Lower leg skin (tissue), 4 donors: ENCODE data around the gene PDX1. TPM values are rescaled to one million over a fixed set of nuclear protein-coding genes. Genes with fewer than 3 reads are reported as not detected.

Experiments used
- DNase-seq, 2 donors: peaks; one replicate each; pipeline ENCODE4 v3.0.0-alpha.2; 2019; ENCODE audit warnings: low spot score in 2 of 2
- H3K4me3 ChIP-seq: fragments of 200-600 bp; sonication (generic); 2 replicates; pipeline ENCODE4 v1.5.1; 2017; ENCODE audit warnings: mild to moderate bottlenecking, low read depth; ENCODE audit not compliant: poor library complexity, severe bottlenecking
- POLR2A ChIP-seq, 2 donors: fragments of 450-650 bp; IDR thresholded peaks; one replicate each; pipeline ENCODE4 v1.6.1; 2016 to 2017; ENCODE audit warnings: antibody characterized with exemption in 2 of 2, mild to moderate bottlenecking in 1 of 2, moderate library complexity in 1 of 2
- WGBS, 2 donors: methylation state at CpG; one replicate each; pipeline ENCODE4 v1.1.5; 2018; 5-methylcytosine and 5-hydroxymethylcytosine counted together
- intact Hi-C: fragments of 100-400 bp; cut with DNase I; formaldehyde crosslinking; loops from one replicate; pipeline ENCODE4 v1.15.0; 2023; ENCODE audit warnings: low total_unique reads
- total RNA-seq, 4 donors: library from RNA; depleted of rRNA; stranded (reverse); fragments of >200 nt; gene quantifications; one replicate each; pipeline ENCODE4 v1.1.0, GENCODE V29; 2016
- TF ChIP-seq, protein P1 (sequence below), 3 donors: fragments of 450-650 bp; IDR thresholded peaks; one replicate each; pipeline ENCODE4 v1.5.1; 2016; ENCODE audit warnings: antibody characterized with exemption in 3 of 3, mild to moderate bottlenecking in 3 of 3, moderate library complexity in 2 of 3

The PDX1 gene
- total RNA-seq, 4 donors from 2014 or later, result not detected

- intact Hi-C loops, result no loop called here
- no peak for DNase-seq
- H3K4me3 ChIP-seq, result no peak overlapping the region
- 3% methylated on average over 45 of the region's 48 CpGs for WGBS, 2 donors
- no peak for TF ChIP-seq POLR2A (IDR thresholded peaks at IDR 0.05)
- TF ChIP-seq, protein P1, sequence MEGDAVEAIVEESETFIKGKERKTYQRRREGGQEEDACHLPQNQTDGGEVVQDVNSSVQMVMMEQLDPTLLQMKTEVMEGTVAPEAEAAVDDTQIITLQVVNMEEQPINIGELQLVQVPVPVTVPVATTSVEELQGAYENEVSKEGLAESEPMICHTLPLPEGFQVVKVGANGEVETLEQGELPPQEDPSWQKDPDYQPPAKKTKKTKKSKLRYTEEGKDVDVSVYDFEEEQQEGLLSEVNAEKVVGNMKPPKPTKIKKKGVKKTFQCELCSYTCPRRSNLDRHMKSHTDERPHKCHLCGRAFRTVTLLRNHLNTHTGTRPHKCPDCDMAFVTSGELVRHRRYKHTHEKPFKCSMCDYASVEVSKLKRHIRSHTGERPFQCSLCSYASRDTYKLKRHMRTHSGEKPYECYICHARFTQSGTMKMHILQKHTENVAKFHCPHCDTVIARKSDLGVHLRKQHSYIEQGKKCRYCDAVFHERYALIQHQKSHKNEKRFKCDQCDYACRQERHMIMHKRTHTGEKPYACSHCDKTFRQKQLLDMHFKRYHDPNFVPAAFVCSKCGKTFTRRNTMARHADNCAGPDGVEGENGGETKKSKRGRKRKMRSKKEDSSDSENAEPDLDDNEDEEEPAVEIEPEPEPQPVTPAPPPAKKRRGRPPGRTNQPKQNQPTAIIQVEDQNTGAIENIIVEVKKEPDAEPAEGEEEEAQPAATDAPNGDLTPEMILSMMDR (IDR thresholded peaks at IDR 0.05), result no peak
Measured at GRCh38 chr13:27928805-27929753, 9.3 kb downstream of the PDX1 start.

DNA sequence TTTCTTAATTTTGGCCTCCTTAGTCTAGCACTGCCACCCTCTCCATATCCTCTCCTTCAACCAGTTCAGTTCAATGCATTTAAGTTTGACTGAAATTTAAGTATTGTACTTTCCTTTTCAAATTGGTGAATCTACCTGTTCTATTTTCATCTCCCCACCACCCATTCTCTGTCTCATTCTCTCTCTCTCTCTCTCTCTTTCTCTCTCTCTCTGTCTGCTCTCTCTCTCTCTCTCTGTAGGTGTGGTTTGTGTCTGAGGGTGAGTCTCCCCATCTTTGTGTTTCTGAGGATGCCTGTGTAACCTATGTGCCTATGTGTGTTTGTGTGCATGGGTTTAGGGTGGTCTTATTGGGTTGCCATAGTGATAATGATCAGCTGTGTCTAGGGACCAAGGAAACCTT is 10.1 kb downstream of the PDX1 start:
- no peak for DNase-seq
- TF ChIP-seq POLR2A (IDR thresholded peaks at IDR 0.05), result no peak
- TF ChIP-seq, protein P1 (IDR thresholded peaks at IDR 0.05), result no peak
- intact Hi-C loops, result no loop called here
- no peak overlapping the region for H3K4me3 ChIP-seq

DNA sequence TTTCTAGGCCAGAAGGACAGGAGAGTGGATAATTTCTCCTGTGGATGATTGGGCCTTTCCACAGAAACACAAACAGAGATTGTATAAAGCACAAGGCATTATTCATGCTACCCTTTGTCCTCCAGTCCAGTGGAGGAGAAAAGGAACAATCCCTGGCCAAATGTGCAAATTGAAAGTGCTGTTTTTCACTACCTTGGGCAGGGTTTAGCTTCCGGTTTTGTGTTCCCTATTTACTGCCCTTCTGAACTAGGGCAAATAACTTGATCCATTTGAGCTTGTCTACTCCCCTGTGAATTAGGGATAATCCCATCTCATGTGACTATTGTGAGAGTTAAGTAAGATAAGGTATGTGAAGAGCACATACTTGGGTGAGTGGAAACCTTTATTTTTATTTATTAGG is 13.3 kb downstream of the PDX1 start:
- H3K4me3 ChIP-seq, result no peak overlapping the region
- 58 to 78% methylated on average over 1 of the region's 1 CpG for WGBS, 2 donors
- TF ChIP-seq POLR2A (IDR thresholded peaks at IDR 0.05), result no peak
- intact Hi-C loops, result no loop called here
- no peak for DNase-seq

- TF ChIP-seq POLR2A (IDR thresholded peaks at IDR 0.05), result no peak
- TF ChIP-seq, protein P1 (IDR thresholded peaks at IDR 0.05), result no peak
Measured at GRCh38 chr13:27933580-27934328, 14.0 kb downstream of the PDX1 start.

GRCh38 chr13:27942972-27943371 is 23.2 kb downstream of the PDX1 start:
- TF ChIP-seq POLR2A (IDR thresholded peaks at IDR 0.05), result no peak
- TF ChIP-seq, protein P1 (IDR thresholded peaks at IDR 0.05), result no peak
- intact Hi-C loops, result no loop called here
- 77 to 83% methylated on average over 1 of the region's 1 CpG for WGBS, 2 donors

More at GRCh38 chr13:27933580-27934328, 14.0 kb downstream of the PDX1 start:
- 65 to 84% methylated on average over 2 of the region's 2 CpGs for WGBS, 2 donors
- DNase-seq, result no peak
- intact Hi-C loops, result no loop called here
- H3K4me3 ChIP-seq, result no peak overlapping the region

More at GRCh38 chr13:27942972-27943371, 23.2 kb downstream of the PDX1 start:
- no peak overlapping the region for H3K4me3 ChIP-seq
- no peak for DNase-seq
